Measurements from ENCODE around the gene USP21.

Gene USP21

GRCh38 chr1:161117759-161118581 lies 41.3 kb upstream of the USP21 start, which contains the start of the genes NIT1 and PFDN2:
Gene NIT1 (plus strand): TSS chr1:161118105. CDS start chr1:161118177, 72 bp downstream.
Gene PFDN2 (minus strand): TSS chr1:161118037. CDS start chr1:161118026, 11 bp downstream.
- peak; percentile 91 for DNase-seq (ENCODE audit: low spot score)
- TF ChIP-seq CTCF (IDR thresholded peaks at IDR 0.05; ENCODE audit: extremely low read depth, missing control alignments): no peak

GRCh38 chr1:161119092-161119903 lies 40.0 kb upstream of the USP21 start:
- no peak for TF ChIP-seq CTCF (IDR thresholded peaks at IDR 0.05; ENCODE audit: extremely low read depth, missing control alignments)
- peak; percentile 78 for DNase-seq (ENCODE audit: low spot score)

- no peak for DNase-seq (ENCODE audit: low spot score)
- no peak for TF ChIP-seq CTCF (IDR thresholded peaks at IDR 0.05; ENCODE audit: extremely low read depth, missing control alignments)
Observed at GRCh38 chr1:161121042-161121650, 38.2 kb upstream of the USP21 start.

GRCh38 chr1:161121834-161122233 lies 37.5 kb upstream of the USP21 start:
- DNase-seq (ENCODE audit: low spot score): no peak

GRCh38 chr1:161122967-161123366 lies 36.3 kb upstream of the USP21 start:
- no peak for DNase-seq (ENCODE audit: low spot score)
- no peak for TF ChIP-seq CTCF (IDR thresholded peaks at IDR 0.05; ENCODE audit: extremely low read depth, missing control alignments)

More at GRCh38 chr1:161121834-161122233, 37.5 kb upstream of the USP21 start:
- no peak for TF ChIP-seq CTCF (IDR thresholded peaks at IDR 0.05; ENCODE audit: extremely low read depth, missing control alignments)

GRCh38 chr1:161127649-161128048 lies 31.7 kb upstream of the USP21 start:
- DNase-seq (ENCODE audit: low spot score): no peak
- no peak for TF ChIP-seq CTCF (IDR thresholded peaks at IDR 0.05; ENCODE audit: extremely low read depth, missing control alignments)
